Endothelial cell (in vitro differentiated cells): ENCODE data around the gene ZMIZ1. TPM values are rescaled to one million over a fixed set of nuclear protein-coding genes. Genes with fewer than 3 reads are reported as not detected.

Experiments used
- DNase-seq: peaks from one replicate; pipeline ENCODE4 v3.0.0; 2021; ENCODE audit warnings: low spot score
- H3K27ac Mint-ChIP-seq: one replicate; pipeline ENCODE4 v1.8.0; 2021; ENCODE audit warnings: mixed read lengths, inconsistent platforms; ENCODE audit not compliant: unreplicated experiment
- H3K27me3 Mint-ChIP-seq: one replicate; pipeline ENCODE4 v1.8.0; 2021; ENCODE audit warnings: mild to moderate bottlenecking, moderate library complexity, mixed read lengths, inconsistent platforms; ENCODE audit not compliant: unreplicated experiment
- H3K36me3 Mint-ChIP-seq: one replicate; pipeline ENCODE4 v1.8.0; 2021; ENCODE audit warnings: mild to moderate bottlenecking, low read depth, mixed read lengths, inconsistent platforms; ENCODE audit not compliant: unreplicated experiment
- H3K4me1 Mint-ChIP-seq: one replicate; pipeline ENCODE4 v1.8.0; 2021; ENCODE audit warnings: mild to moderate bottlenecking, mixed read lengths, inconsistent platforms; ENCODE audit not compliant: unreplicated experiment
- H3K4me3 Mint-ChIP-seq: one replicate; pipeline ENCODE4 v1.8.0; 2021; ENCODE audit warnings: mild to moderate bottlenecking, mixed read lengths, inconsistent platforms; ENCODE audit not compliant: unreplicated experiment
- H3K9me3 Mint-ChIP-seq: one replicate; pipeline ENCODE4 v1.8.0; 2021; ENCODE audit warnings: mixed read lengths, inconsistent platforms; ENCODE audit not compliant: unreplicated experiment
- total RNA-seq: library from RNA; stranded (reverse); fragmentation: NEBNext Ultra II Directional; extraction: Animal tissue kit (Norgen Biotek cat#: 25700); gene quantifications from one replicate; pipeline ENCODE4 v1.2.1, GENCODE V29; 2021; ENCODE audit not compliant: unreplicated experiment
- TF ChIP-seq, protein P1 (sequence below): fragments of 200-600 bp; sonication (generic); IDR thresholded peaks from one replicate; pipeline ENCODE4 v1.5.0; 2021; ENCODE audit warnings: antibody characterized with exemption; ENCODE audit not compliant: unreplicated experiment

Gene ZMIZ1
- total RNA-seq, 1 donor from 2014 or later, result 102 TPM

- peaks cover 25% of the 10 kb centered on the region for H3K36me3 Mint-ChIP-seq
- no peak overlapping the region for H3K4me3 Mint-ChIP-seq
Measured at GRCh38 chr10:79203833-79204232, 135.1 kb downstream of the ZMIZ1 start.

DNA sequence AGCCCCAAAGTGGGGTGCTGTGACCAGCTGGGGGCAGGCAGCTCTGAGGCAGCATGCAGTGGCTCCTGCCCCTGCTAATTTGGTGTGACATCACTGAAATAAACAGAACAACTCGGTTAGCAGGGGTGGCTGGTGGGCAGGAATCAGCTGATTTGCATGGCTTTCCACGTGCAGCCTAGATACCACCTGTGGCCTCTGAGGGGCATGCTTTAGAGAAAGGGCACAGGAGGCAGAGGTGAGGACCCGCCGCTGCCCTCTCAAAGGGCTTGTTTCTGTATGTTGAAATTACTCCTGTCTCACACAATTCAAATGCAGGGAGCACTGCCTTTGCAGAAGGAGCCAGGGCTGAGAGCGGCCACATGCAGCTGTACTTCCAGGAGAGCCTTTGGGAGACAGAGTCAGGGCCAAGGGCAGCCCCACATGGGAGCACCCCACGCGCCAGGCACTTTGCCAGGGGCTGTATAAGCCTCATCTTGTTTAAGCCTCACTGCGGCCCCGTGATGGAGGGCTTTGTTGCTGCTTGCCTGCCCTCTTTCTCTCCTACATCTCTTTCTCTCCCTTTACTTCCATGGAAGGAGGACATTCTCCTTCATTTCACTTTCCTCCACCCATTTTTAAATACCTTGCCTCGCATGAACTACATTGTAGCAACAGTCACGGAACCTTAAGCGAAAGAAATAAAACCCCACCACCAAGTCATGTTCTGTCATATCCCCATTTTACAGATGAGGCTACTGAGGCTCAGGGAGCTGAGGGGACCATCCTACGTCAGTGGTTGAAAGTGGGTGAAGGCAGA lies 137.7 kb downstream of the ZMIZ1 start:
- Mint-ChIP-seq H3K4me1 (no peaks in the 10 kb centered on the region), H3K36me3 (peaks cover 31% of the 10 kb centered on the region), H3K4me3 (peak overlapping the region; percentile 22), H3K27me3 (peaks cover 24% of the 10 kb centered on the region), H3K27ac (peak overlapping the region; percentile 88), H3K9me3 (no peaks in the 10 kb centered on the region)
- TF ChIP-seq, protein P1, sequence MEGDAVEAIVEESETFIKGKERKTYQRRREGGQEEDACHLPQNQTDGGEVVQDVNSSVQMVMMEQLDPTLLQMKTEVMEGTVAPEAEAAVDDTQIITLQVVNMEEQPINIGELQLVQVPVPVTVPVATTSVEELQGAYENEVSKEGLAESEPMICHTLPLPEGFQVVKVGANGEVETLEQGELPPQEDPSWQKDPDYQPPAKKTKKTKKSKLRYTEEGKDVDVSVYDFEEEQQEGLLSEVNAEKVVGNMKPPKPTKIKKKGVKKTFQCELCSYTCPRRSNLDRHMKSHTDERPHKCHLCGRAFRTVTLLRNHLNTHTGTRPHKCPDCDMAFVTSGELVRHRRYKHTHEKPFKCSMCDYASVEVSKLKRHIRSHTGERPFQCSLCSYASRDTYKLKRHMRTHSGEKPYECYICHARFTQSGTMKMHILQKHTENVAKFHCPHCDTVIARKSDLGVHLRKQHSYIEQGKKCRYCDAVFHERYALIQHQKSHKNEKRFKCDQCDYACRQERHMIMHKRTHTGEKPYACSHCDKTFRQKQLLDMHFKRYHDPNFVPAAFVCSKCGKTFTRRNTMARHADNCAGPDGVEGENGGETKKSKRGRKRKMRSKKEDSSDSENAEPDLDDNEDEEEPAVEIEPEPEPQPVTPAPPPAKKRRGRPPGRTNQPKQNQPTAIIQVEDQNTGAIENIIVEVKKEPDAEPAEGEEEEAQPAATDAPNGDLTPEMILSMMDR, result no peak
- no peak for DNase-seq

More at GRCh38 chr10:79203833-79204232, 135.1 kb downstream of the ZMIZ1 start:
- no peaks in the 10 kb centered on the region for H3K4me1 Mint-ChIP-seq
- no peaks in the 10 kb centered on the region for H3K9me3 Mint-ChIP-seq
- H3K27ac Mint-ChIP-seq, result no peak overlapping the region
- TF ChIP-seq, protein P1, result no peak
- no peak for DNase-seq
- H3K27me3 Mint-ChIP-seq, result peaks cover 18% of the 10 kb centered on the region

DNA sequence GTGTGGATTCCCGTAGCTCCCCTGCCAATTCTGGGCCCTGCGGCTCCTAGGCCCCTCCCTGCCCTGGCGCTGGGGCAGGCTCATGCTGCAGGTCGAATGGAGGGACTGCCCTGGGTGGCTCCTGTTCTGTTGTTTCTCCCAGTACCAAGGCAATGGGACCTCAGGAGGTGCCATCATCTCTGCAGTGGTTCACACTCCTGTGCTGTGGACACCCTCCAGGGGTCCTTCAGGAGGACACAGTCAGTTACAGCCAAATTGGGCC lies 138.3 kb downstream of the ZMIZ1 start:
- Mint-ChIP-seq H3K36me3 (peaks cover 31% of the 10 kb centered on the region), H3K9me3 (no peaks in the 10 kb centered on the region), H3K27ac (no peak overlapping the region), H3K4me1 (no peaks in the 10 kb centered on the region), H3K4me3 (no peak overlapping the region), H3K27me3 (peaks cover 24% of the 10 kb centered on the region)
- TF ChIP-seq, protein P1, result no peak
- DNase-seq, result no peak

- peaks cover 31% of the 10 kb centered on the region for H3K36me3 Mint-ChIP-seq
- H3K4me1 Mint-ChIP-seq, result no peaks in the 10 kb centered on the region
- no peak overlapping the region for H3K4me3 Mint-ChIP-seq
- no peaks in the 10 kb centered on the region for H3K9me3 Mint-ChIP-seq
- TF ChIP-seq, protein P1, result no peak
- H3K27ac Mint-ChIP-seq, result no peak overlapping the region
- H3K27me3 Mint-ChIP-seq, result peaks cover 24% of the 10 kb centered on the region
- DNase-seq, result no peak
Measured at GRCh38 chr10:79207726-79208125, 139.0 kb downstream of the ZMIZ1 start.

- Mint-ChIP-seq H3K27me3 (peaks cover 21% of the 10 kb centered on the region), H3K9me3 (no peaks in the 10 kb centered on the region), H3K36me3 (peaks cover 30% of the 10 kb centered on the region), H3K4me3 (peak overlapping the region; percentile 7), H3K27ac (no peak overlapping the region), H3K4me1 (no peaks in the 10 kb centered on the region)
- TF ChIP-seq, protein P1, result no peak
- DNase-seq, result no peak
Measured at GRCh38 chr10:79208251-79208983, 139.7 kb downstream of the ZMIZ1 start.
